Hepatocyte (in vitro differentiated cells): ENCODE results near the gene PAFAH1B1.

Experiments used
- EZH2 ChIP-seq: fragments of 200-600 bp; sonication (generic); IDR thresholded peaks from 2 replicates; pipeline ENCODE4 v1.6.1; 2016; ENCODE audit warnings: antibody characterized with exemption, mild to moderate bottlenecking, borderline replicate concordance
- EZH2phosphoT487 ChIP-seq: fragments of 200-600 bp; sonication (generic); IDR thresholded peaks from one replicate; pipeline ENCODE4 v1.6.1; 2018; ENCODE audit warnings: antibody characterized with exemption, mild to moderate bottlenecking, low read depth, moderate library complexity; ENCODE audit not compliant: unreplicated experiment, severe bottlenecking
- TF ChIP-seq, protein P1 (sequence below): fragments of 200-600 bp; sonication (generic); IDR thresholded peaks from 2 replicates; pipeline ENCODE4 v1.5.1; 2016; ENCODE audit warnings: antibody characterized with exemption, mild to moderate bottlenecking; ENCODE audit not compliant: poor library complexity

DNA sequence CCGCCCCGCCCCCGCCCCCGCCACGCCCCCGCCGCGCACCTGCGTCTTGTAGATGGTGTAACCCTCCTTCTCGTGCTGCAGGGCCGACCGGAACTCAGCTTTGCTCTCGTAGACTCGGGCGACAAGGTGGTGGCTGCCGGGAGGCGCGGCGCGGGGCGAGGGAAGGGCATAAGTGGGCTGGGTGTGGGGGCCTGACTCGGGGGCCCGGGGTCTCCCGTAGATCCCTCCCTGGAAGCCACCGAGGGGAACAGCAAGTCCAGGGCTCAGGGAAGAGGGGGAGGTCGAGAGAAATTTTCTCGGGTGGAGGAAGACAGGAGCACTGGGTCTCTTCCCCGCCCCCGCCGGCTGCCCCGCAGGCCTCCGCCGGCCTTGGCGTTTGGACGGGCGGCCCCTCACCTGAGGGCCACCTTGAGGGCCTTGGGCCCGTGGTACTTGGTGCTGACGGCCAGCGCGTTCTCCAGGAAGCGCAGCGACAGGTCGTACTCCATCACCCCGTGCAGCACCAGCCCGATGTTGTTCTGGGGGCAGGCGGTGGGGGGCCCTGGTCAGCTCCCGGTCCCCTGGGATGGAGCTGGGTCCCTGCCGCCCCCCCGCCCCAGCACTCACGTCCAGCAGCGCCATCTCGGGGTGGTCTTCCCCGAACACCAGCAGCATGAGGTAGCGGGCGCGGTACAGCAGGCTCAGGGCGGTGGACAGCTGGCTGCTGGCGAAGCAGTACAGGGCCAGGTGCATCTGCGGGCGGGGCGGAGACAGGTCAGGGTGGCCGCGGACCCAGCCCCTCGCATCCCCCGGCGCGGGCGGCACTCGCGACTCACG lies 98.7 kb downstream of the PAFAH1B1 start:
- TF ChIP-seq, protein P1, sequence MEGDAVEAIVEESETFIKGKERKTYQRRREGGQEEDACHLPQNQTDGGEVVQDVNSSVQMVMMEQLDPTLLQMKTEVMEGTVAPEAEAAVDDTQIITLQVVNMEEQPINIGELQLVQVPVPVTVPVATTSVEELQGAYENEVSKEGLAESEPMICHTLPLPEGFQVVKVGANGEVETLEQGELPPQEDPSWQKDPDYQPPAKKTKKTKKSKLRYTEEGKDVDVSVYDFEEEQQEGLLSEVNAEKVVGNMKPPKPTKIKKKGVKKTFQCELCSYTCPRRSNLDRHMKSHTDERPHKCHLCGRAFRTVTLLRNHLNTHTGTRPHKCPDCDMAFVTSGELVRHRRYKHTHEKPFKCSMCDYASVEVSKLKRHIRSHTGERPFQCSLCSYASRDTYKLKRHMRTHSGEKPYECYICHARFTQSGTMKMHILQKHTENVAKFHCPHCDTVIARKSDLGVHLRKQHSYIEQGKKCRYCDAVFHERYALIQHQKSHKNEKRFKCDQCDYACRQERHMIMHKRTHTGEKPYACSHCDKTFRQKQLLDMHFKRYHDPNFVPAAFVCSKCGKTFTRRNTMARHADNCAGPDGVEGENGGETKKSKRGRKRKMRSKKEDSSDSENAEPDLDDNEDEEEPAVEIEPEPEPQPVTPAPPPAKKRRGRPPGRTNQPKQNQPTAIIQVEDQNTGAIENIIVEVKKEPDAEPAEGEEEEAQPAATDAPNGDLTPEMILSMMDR, result no peak
- TF ChIP-seq EZH2phosphoT487, result no peak
- TF ChIP-seq EZH2, result no peak
